Measurements from ENCODE around the gene ZNF358.

GRCh38 chr19:7535998-7536695 is 20.2 kb downstream of the ZNF358 start:
- TF ChIP-seq, protein P1, sequence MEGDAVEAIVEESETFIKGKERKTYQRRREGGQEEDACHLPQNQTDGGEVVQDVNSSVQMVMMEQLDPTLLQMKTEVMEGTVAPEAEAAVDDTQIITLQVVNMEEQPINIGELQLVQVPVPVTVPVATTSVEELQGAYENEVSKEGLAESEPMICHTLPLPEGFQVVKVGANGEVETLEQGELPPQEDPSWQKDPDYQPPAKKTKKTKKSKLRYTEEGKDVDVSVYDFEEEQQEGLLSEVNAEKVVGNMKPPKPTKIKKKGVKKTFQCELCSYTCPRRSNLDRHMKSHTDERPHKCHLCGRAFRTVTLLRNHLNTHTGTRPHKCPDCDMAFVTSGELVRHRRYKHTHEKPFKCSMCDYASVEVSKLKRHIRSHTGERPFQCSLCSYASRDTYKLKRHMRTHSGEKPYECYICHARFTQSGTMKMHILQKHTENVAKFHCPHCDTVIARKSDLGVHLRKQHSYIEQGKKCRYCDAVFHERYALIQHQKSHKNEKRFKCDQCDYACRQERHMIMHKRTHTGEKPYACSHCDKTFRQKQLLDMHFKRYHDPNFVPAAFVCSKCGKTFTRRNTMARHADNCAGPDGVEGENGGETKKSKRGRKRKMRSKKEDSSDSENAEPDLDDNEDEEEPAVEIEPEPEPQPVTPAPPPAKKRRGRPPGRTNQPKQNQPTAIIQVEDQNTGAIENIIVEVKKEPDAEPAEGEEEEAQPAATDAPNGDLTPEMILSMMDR (IDR thresholded peaks at IDR 0.05 in 4 of 5, conservative IDR thresholded peaks at IDR 0.05 in 1 of 5), result no peak
- TF ChIP-seq POLR2A (IDR thresholded peaks at IDR 0.05), result no peak
